GOT3 (cell line): ENCODE results near the gene ELP4.

Experiments
- DNase-seq: peaks from one replicate; lab custom pipeline; 2025; ENCODE audit warnings: mixed read lengths; lab: John Stamatoyannopoulos, UW

The ELP4 gene

GRCh38 chr11:31810779-31811647 lies 301.4 kb downstream of the ELP4 start, which contains the start of gene PAX6:
TSS of gene PAX6 (minus strand) at chr11:31811322. CDS start at chr11:31806411, 4,911 bp downstream.
- peak; percentile 26 for DNase-seq

- no peak for DNase-seq
Measured at GRCh38 chr11:31812383-31813381, 303.1 kb downstream of the ELP4 start.

GRCh38 chr11:31813391-31814175 lies 304.0 kb downstream of the ELP4 start:
- no peak for DNase-seq

GRCh38 chr11:31814176-31814868 lies 304.8 kb downstream of the ELP4 start:
- DNase-seq, result no peak

- DNase-seq, result no peak
Measured at GRCh38 chr11:31815711-31816467, 306.3 kb downstream of the ELP4 start.

- no peak for DNase-seq
Measured at GRCh38 chr11:31816468-31817053, 307.0 kb downstream of the ELP4 start.

GRCh38 chr11:31817054-31817620 lies 307.6 kb downstream of the ELP4 start:
- DNase-seq, result no peak

- no peak for DNase-seq
Measured at GRCh38 chr11:31817621-31818424, 308.3 kb downstream of the ELP4 start.

- no peak for DNase-seq
Measured at GRCh38 chr11:31818425-31818755, 308.8 kb downstream of the ELP4 start.

GRCh38 chr11:31818874-31819331 lies 309.3 kb downstream of the ELP4 start:
- no peak for DNase-seq

GRCh38 chr11:31819621-31820437 lies 310.3 kb downstream of the ELP4 start:
- no peak for DNase-seq

GRCh38 chr11:31820438-31820818 lies 310.9 kb downstream of the ELP4 start:
- DNase-seq, result no peak

GRCh38 chr11:31821235-31821764 lies 311.7 kb downstream of the ELP4 start:
- no peak for DNase-seq

GRCh38 chr11:31821766-31822165 lies 312.2 kb downstream of the ELP4 start:
- DNase-seq, result no peak

GRCh38 chr11:31822175-31822926 lies 312.8 kb downstream of the ELP4 start:
- no peak for DNase-seq

GRCh38 chr11:31822927-31823643 lies 313.5 kb downstream of the ELP4 start:
- DNase-seq, result no peak
